ENCODE measurements around the gene KIF26A.

Gene KIF26A
- total RNA-seq = 0.70 to 3.5 reads per million in 2 experiments

DNA sequence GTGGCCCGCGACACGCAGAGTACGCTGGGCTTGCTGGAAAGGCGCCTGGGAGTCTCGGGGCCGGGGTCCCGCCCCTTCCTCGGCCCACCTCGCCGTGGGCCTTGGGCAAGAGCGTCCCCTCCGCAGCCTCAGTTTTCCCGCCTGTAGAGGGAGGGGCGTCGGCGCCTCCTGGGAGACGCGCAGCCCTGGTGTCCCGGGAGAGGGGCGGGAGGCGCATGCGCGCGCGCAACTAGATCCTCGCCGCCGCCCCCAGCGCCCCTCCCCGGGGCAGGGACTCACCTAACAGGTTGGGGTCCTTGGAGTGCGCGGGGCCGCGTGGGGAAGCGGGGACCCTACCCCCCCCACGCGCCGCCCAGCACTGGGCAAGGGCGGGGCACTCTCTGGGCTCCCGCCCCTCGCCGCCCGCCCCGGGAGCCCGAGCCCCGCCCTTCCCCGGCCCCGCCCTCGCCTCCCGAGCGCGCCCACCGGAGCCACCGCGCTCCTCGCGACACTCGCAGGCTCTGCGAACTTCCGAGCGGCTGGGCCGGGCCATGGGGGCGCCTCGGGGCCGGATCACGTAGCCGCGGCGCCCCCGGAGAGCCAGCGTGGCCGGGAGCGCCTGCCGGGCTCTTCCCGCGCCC lies at the start of gene KIF26A:
KIF26A (plus strand) TSS at position 490 of the 620 bp plus-strand sequence. CDS start 136 bp downstream, outside the sequence.
- no peak for DNase-seq (ENCODE audit: low read depth)

DNA sequence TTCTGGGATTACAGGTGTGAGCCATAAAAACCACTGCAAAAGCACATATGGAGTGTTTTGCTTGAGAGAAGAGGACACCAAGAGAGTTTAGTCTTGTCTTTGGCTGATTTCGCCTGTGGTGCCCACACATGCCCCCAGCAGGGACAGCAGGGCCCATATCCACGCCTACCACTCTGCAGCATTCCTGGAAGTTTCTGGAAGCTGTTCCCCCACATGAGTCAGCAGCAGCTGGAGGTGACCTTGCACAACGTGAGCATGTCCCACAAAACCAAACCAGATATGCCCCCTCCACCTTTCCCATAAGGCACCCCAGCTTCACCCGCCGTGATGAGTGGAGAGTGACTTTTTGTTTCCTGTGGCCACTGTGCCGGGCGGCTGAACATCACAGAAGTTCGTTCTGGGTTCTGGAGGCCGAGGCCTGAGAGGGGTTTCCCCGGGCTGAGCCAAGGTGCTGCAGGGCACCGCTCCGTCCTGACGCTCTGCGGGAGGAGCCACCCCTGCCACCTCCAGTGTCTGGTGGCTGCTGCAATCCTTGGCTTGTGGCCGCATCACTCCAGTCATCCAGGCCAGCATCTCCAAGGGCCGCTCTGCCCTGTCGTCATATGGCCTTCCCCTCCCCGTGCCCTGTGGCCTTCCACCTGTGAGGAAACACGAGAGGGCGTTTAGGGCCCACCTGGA lies 48.2 kb upstream of the KIF26A start:
- no peak for DNase-seq (ENCODE audit: low read depth)

DNA sequence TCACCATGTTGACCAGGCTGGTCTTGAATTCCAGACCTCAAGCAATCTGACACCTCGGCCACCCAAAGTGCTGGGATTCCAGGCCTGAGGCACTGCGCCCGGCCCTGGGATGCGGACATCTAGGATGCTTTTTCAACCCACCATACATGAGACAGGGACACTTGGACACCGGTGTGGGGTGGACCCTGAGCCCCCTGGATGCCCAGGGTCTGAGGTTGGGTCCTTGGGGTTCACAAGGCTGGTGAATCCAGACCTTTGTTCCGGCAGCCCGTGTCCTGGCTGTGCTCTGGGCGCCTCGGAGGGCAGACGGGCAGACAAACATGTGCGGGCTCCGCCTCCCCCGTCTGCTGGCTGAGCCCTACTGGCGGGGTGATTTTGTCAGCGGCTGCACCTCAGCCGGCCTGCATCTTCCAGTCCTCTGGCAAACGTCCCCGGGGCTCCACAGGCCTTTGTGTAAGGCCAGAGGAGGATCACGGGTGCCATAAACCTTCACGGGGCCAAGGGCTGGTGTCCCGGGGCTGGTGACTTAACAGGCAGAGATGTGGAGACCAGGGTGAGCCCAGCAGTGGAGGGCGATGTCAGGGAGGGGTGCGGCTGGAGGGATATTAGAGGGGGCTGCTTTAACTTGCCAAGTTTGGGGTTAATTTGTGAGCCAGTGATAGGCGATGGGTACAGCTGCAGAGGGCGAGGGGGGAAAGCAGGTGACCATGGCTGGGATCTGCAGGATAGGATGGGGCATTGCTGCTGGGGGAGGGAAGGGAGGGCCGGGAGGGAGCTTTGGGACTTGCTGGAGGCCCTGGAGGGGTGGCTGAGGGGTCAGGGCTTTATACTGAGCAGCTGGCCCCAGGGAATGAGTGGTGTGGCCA lies 47.1 kb upstream of the KIF26A start:
- DNase-seq (ENCODE audit: low read depth) = no peak

DNA sequence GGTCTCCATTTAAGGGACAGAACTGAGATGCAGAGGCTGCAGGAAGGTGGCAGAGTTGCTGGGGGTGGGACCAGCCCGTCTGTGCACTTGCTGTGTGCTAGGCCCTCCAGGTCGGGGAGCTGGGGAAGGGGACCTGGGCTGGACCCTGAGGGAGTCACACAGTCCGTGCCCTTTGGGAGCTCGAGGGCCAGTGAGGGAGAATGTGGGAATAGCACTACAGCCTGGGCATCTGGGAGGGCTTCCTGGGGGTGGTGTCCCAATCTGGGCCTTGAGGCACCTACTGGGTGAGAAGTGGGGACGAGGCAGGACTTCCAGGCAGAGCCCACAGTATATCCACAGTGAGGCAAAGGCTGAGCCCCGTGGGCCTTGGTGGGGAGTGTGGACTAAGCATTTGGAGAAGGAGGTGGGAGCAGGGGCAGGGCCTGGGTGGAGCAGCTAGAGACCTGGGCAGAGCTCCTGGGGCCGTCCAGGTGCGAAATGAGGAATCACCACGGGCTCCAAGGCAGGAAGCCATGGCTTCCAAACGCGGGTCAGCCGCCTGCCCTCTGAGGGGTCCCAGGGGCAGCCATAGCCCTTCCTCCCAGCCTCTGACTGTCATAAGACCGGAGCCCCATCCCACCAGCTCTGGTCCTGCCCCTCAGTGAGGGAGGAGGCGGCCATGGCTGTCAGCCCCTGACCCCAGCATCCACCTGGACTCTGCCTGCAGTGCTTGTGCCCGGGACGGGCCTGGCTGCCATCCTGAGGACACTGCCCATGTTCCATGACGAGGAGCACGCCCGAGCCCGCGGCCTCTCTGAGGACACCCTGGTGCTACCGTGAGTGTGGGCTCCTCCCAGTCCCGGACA lies 46.2 kb upstream of the KIF26A start:
- no peak for DNase-seq (ENCODE audit: low read depth)

DNA sequence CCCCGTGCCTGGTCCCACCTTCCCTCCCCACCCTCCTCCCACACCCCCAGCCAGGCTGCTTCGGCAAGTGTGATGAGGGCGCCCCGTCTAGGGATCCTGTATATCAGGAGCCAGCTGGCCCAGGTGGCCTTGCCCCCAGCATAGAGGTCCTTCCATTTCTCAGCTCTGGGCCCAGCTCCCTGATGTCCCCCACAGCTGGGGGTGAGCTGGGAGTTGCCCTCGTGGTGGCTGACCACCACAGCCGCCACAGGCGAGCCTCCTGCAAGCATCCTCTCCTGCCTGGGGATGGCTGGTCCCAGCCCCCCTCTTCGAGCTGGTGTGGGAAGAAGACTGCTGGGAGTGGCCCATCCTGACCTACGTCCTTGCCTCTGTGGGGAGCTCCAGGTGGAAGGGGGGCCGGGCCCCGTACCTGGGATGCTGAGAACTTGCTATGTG lies 45.4 kb upstream of the KIF26A start:
- no peak for DNase-seq (ENCODE audit: low read depth)

DNA sequence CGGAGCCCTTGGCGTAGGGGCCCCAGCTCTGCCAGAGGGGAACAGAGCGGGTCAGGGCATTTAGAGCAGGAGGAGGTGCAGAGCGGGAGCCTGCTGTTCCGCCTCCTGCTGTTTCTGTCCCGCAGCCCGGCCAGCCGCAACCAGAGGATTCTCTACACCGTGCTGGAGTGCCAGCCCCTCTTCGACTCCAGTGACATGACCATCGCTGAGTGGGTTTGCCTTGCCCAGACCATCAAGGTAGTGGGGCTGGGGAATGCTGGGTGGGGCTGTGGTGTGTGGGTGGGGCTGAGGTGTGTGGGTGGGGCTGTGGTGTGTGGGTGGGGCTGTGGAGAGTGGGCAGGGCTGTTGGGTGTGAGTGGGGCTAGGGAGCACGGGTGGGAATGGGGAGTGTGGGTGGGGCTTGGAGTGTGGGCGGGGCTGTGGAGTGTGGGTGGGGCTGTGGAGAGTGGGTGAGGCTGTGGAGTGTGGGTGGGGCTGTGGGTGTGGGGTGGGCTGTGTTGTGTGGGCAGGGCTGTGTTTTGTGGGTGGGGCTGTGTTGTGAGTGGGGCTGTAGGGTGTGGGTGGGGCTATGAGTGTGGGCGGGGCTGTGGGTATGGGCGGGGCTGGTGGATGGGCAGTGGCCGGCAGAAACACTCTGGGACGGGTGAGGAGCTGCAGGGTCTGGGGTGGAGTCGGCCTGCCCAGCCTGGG lies 44.9 kb upstream of the KIF26A start:
- DNase-seq (ENCODE audit: low read depth) = no peak

DNA sequence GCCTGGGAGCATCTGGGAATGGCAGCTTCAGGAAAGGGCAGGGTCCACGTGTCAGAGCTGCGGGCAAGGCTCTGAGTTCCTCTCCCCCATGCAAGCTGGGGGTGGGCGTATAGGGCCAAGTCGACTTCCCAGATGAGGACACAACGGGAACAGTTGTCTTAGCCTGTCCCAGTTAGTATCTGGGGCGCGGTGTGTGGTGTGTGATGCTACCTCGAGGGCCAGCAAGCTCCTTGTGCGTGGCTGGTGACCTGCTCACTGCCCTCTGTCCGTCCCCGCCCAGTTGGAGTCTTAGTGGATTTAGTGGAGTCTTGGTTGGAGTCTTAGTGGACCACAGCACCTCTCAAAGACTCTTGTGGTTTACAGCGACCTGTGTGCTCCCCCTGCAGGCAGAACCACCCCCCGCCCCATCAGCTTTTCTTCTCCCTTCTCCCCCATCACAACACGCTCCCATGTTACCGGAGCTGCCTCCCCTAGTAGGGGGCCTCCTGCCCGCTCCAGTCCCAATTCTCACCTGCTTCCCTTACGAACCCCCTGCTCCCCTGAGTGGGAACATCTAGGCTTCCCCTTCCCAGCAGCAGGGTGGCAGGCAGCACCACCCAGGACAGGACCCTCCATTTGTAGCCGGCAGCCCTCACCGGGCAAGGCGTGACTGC lies 44.2 kb upstream of the KIF26A start:
- no peak for DNase-seq (ENCODE audit: low read depth)

DNA sequence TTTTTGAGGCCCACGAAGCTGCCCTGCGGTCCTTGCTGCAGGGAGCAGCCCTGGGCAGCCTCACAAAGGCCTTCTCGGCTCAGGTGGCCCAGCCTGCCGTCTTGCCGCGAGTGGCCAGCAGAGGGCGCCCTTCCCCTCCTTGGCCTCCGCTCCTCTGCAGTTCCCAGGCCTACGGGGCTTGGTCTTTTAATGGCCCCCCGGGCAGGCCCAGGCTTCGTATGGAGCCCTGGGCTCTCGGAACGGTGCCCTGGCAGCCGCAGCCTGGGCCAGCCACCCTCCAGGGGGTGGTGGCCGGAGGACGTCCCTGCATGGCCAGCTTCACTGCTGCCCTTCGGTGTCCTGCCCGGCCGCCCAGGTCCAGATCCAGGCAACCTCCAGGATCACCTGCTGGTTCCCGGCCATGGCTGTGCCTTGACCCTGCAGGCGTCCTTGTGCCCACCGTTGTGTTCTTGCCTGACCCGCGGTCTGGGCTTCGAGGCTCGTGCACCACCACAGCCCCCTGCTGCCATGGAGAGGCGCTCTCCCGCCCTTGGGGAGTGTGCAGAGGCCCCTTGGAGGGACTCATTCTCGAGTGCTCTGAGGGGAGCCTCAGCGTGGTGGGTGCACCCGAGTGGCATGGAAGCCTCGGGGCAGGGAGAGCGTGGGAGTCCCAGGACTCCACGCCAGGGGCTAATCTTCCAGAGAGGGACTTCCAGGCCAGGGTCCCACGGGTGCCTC lies 43.5 kb upstream of the KIF26A start:
- DNase-seq (ENCODE audit: low read depth) = peak; percentile 54

DNA sequence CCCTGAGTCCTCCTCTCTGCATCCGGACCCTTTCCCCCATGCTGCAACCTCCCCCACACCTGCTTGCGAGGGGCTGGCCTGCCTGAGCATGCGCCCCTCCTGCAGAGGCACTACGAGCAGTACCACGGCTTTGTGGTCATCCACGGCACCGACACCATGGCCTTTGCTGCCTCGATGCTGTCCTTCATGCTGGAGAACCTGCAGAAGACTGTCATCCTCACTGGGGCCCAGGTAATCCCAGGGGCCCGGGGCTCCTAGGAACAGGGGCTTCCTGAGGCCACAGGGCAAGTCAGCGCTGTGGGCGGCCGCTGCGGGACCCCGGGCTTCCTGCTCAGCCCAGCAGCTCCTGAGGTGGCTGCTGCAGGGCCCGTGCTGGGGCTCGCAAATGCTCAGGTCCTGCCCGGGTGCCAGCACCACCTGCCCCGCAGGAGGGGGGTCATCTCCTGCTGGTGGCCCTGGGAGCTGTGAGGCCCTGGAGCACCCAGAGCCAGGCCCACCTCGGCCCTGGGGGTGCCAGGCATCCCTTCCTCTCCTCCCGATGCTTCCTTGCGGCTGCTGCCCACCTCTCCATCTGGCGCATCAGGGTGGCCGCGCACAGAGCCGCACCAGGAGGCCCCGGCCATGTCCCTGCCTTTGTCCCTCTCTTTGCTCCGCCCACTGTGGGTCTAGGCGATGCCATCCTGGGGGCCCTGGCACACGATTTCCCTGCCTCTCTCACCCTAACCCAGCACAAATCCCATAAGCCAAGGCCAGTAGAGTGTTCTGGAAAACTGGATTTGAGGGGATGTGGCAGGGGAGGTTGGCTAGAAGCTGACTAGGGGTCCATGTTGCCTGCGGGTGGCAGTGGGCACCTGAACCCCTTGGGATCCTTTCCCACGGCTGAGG lies 42.7 kb upstream of the KIF26A start:
- no peak for DNase-seq (ENCODE audit: low read depth)

DNA sequence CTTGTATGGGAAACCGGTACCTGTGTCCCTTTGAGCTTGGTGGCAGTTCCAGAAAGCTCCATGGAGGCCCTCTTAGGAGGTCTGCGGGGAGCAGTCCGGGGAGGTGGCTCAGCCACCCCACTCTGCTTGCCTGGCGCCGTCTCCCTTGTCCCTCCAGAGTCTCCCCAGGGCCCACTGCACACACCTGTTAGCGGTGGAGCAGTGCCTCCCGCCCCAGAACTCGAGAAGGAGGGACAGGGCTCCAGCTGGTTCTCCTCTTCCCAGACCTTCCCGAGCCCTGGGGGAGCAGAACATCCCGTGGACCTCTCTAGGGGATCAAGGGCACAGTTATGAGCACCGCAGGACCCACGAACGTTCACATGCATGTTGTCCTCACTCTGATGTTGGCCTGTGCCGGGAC lies 42.1 kb upstream of the KIF26A start:
- DNase-seq (ENCODE audit: low read depth) = no peak

DNA sequence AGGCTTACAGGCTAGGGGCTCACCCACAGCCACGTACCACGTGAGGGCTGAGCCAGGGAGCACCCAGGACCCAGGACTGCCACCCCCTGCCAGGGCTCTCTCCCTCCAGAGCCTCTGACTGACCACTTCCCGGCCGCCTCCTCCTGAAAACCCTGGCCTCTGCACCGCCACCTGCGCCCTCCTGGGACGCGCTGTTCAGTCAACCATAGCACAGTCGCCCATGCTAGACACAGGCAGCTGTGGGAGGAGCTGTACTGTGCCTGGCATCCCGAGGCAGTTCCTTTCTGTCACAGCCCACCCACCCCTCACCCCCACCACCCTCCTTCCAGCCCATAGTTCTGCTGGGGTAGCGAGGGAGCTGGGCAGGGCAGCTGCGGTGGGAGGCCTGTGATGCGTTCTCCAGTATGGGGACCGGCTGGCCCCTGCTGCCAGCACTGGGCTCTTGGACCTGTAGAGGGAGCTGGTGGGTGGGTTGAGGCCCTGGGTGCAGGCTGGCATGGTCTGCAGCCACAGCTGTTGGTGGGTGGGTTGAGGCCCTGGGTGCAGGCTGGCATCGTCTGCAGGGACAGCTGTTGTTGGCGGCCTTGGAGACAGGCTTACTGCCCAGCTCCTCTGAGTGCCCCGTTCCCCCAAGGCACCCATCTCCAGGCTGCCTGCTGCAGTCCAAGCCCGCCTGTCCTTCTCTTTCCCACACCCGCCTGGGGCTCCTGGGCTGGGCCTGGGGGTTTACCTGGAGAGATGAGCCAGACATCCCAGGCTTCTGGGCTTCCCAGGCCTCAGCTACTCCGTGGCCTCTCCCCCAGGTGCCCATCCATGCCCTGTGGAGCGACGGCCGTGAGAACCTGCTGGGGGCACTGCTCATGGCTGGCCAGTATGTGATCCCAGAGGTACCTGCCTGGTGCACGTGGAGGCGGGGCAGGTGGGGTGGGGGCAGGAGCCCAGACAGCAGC lies 41.4 kb upstream of the KIF26A start:
- DNase-seq (ENCODE audit: low read depth) = no peak

DNA sequence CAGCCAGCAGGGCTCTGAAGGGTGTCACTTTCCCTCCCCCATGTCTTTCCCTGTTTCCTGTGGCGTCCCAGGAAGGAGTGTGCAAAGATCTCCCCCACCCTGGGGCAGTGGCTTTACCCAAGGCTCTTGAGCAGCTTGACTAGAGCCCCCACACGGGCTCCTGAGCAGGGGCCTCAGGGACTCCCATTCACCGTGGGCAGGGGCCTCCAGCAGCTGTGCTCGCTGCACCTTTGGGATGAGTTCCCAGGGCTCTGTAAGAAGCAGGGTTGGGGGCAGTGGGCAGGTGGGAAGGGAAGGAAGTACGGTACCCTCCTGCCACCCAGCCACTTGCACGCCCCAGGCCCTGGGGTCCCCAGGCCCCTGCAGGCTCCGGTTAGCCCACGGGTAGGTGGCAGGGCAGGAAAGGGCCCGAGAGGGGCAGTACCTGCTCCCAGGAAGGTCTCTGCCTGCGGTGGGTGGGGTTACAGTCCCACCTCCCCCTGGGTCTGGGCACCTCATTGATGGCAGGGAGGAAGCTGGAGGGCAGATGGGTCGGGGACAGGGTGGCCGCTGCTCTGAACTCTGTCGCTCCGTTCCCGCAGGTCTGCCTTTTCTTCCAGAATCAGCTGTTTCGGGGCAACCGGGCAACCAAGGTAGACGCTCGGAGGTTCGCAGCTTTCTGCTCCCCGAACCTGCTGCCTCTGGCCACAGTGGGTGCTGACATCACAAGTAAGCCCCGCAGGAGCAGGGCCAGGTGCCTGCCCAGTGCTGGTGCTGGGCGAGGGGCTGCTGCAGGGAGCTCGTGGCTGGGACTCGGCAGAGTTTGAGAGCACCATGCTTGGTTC lies 39.9 kb upstream of the KIF26A start:
- DNase-seq (ENCODE audit: low read depth) = no peak

DNA sequence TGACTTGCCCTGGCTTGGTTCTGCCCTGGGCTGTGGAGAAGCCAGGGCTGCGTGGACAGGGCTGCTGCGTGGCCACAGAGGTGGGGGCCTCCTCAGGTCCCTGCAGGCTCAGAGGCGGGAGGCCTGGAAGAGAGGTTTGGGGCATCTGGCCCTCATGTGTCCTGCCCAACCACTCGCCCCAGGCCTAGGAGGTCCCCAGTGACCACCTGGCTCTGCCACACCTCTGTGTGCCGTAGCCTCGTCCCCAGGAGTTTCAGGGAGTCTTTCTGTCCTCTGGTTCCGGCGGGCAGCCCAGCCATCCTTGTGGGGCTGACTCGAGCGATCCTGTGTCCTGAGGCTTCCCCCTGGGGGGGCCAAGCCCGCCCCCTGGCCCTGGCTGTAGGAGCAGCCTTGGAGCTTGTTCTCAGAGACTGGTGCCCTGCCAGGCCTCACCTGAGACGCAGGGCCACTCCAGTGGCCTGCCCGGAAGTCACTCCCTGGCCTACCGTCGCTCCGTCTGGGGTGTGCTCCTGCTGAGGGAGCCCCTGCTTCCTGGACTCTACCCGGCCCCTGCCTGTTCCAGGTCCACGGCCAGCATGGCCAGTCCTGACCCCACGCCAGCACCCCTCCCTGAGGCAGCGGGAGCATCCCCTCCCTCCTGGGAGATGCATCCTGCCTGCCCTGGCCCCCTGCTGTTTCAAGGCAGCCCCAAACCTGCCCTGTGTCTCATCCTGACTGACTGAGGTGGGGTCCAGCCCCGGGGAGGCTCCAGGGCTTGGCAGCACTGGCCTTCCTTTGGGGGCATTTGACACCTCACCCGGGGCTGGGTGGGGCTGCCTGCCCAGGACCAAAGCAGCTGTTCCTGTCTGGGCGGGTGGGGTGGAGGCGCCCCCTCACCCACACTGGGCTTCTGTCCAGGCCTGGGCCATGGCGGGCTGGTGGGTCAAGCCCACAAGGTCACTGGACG lies 39.0 kb upstream of the KIF26A start:
- DNase-seq (ENCODE audit: low read depth) = no peak

DNA sequence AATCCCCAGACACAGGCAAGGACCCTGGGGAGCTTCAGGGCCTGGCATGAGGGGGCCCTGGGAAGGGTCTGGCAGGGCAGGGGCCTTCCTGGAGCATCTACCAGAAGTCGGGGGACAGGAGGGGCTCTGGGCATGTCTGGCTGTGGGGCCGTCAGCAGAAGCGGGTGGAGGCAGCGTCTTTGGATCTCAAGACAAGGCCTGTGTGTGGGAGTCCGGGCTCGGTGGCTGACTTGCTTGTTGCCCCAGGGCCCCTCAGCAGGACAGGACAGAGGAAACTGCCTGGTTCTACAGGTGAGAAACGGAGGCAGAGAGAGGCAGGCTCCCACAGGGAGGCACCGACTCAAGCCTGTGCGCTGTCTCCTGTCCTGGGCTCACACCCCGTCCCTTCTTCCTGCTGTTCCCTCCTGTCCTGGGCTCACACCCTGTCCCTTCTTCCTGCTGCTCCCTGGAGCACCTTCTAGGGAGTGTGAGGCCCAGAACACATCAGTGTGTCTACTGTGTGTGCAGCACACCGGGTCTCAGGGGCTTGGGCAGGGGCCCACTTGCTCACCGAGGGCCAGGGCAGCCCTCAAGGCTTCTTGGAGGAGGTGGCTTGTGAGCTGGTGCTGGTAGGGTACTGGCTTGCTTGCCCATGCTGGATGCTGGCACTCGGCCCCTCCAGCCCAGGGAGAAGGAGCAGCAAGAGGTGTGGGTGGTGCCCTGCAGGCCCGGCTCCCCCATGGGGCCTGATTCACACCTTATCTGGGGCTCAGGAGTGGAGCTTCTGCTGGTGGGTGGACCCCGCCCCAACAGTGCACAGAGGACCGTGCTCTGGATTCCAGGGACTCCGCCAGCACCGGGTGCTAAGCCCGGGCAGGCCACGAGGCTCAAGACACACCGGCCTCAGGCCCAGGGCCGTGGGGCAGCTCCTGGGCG lies 38.0 kb upstream of the KIF26A start:
- no peak for DNase-seq (ENCODE audit: low read depth)
